Stimulated activated CD8-positive, alpha-beta memory T cell treated with anti-CD3 and anti-CD28 coated beads, Interleukin-4, amount 100 ng/mL, for 1 hour (primary cell): Measurements from ENCODE around the gene CRKL.

Source experiments
- DNase-seq, 2 donors: peaks; one replicate each; pipeline ENCODE4 v3.0.0-alpha.2; 2020; ENCODE audit warnings: low read depth in 2 of 2, low spot score in 1 of 2

Gene CRKL

GRCh38 chr22:20994902-20995241 lies 77.7 kb downstream of the CRKL start:
- DNase-seq, result no peak

- no peak for DNase-seq
Measured at GRCh38 chr22:20995329-20996030, 78.3 kb downstream of the CRKL start.

- no peak for DNase-seq
Measured at GRCh38 chr22:20996031-20996410, 78.8 kb downstream of the CRKL start.

- no peak for DNase-seq
Measured at GRCh38 chr22:20996598-20997535, 79.7 kb downstream of the CRKL start.

GRCh38 chr22:20997536-20998257 lies 80.5 kb downstream of the CRKL start:
- DNase-seq, result no peak

GRCh38 chr22:20998411-20999336 lies 81.5 kb downstream of the CRKL start:
- DNase-seq, result no peak

GRCh38 chr22:20999350-21000206 lies 82.4 kb downstream of the CRKL start:
- DNase-seq, result no peak

- no peak for DNase-seq
Measured at GRCh38 chr22:21000207-21000986, 83.2 kb downstream of the CRKL start.

GRCh38 chr22:21000987-21001600 lies 83.9 kb downstream of the CRKL start:
- no peak for DNase-seq

- DNase-seq, result peak; percentile 92 to 93
Measured at GRCh38 chr22:21001601-21002325, 84.6 kb downstream of the CRKL start, which contains the start of gene THAP7. Gene THAP7, minus strand, starts transcription at chr22:21002118. Its CDS starts 207 bp downstream, at chr22:21001911.
